Activated B cell treated with CpG ODN at 0.5 μM for 24 hours (primary cell): Measurements from ENCODE around the gene ATG4C. TPM values are rescaled to one million over a fixed set of nuclear protein-coding genes. Genes with fewer than 3 reads are reported as not detected.

Experiments
- ATAC-seq: fragments of 200-7000 bp; cut with Tn5 transposase; one replicate; pipeline ENCODE4 v1.10.0; 2021; ENCODE audit warnings: low read depth, mild to moderate bottlenecking, moderate library complexity
- CTCF ChIA-PET: fragments of 350-600 bp; sonication (Branson Sonifier 250); formaldehyde crosslinking; loops from one replicate; lab custom pipeline; 2021; ENCODE audit warnings: antibody characterized with exemption; lab: Charles Lee
- POLR2A ChIA-PET: fragments of 350-600 bp; sonication (Branson Sonifier 250); formaldehyde crosslinking; loops from one replicate; lab custom pipeline; 2021; ENCODE audit warnings: antibody characterized with exemption; lab: Charles Lee
- DNase-seq: peaks from one replicate; pipeline ENCODE4 v3.0.0; 2022
- H3K27ac Mint-ChIP-seq: one replicate; pipeline ENCODE4 v1.8.0; 2020; ENCODE audit warnings: mixed read lengths
- H3K27me3 Mint-ChIP-seq: one replicate; pipeline ENCODE4 v1.8.0; 2021; ENCODE audit warnings: mixed read lengths
- H3K36me3 Mint-ChIP-seq: one replicate; pipeline ENCODE4 v1.8.0; 2021; ENCODE audit warnings: low read depth, mixed read lengths
- H3K4me1 Mint-ChIP-seq: one replicate; pipeline ENCODE4 v1.8.0; 2021; ENCODE audit warnings: mixed read lengths
- H3K4me3 Mint-ChIP-seq: one replicate; pipeline ENCODE4 v1.8.0; 2020; ENCODE audit warnings: mild to moderate bottlenecking, mixed read lengths
- H3K9me3 Mint-ChIP-seq: one replicate; pipeline ENCODE4 v1.8.0; 2020; ENCODE audit warnings: mixed read lengths
- CTCF ChIP-seq: fragments of 200-600 bp; IDR thresholded peaks from one replicate; pipeline ENCODE4 v1.8.0; 2022; ENCODE audit warnings: antibody characterized with exemption, mild to moderate bottlenecking
- intact Hi-C: fragments of 100-400 bp; cut with micrococcal nuclease; formaldehyde crosslinking; loops from one replicate; pipeline ENCODE4 v1.15.1; 2024
- total RNA-seq: library from RNA; stranded (reverse); gene quantifications from 2 replicates; pipeline ENCODE4 v1.2.3, GENCODE V29; 2022

Gene ATG4C
- total RNA-seq, 1 donor from 2014 or later, result 28.4 TPM

GRCh38 chr1:62876535-62876934 is 92.6 kb downstream of the ATG4C start:
- no peak for TF ChIP-seq CTCF
- Mint-ChIP-seq H3K36me3 (no peaks in the 10 kb centered on the region), H3K9me3 (peaks cover 5% of the 10 kb centered on the region), H3K27me3 (peaks cover 9% of the 10 kb centered on the region), H3K4me1 (no peaks in the 10 kb centered on the region), H3K4me3 (no peak overlapping the region), H3K27ac (no peak overlapping the region)
- POLR2A ChIA-PET, result no interaction called here
- ATAC-seq, result no peak
- no peak for DNase-seq
- intact Hi-C loops, result no loop called here
- CTCF ChIA-PET, result no interaction called here

GRCh38 chr1:62877579-62877978 is 93.6 kb downstream of the ATG4C start:
- Mint-ChIP-seq H3K4me3 (no peak overlapping the region), H3K4me1 (no peaks in the 10 kb centered on the region), H3K36me3 (no peaks in the 10 kb centered on the region), H3K9me3 (peaks cover 5% of the 10 kb centered on the region), H3K27ac (no peak overlapping the region), H3K27me3 (peaks cover 9% of the 10 kb centered on the region)
- ChIA-PET POLR2A (no interaction called here), CTCF (no interaction called here)
- ATAC-seq (no peak), DNase-seq (no peak)
- intact Hi-C loops, result no loop called here
- TF ChIP-seq CTCF, result no peak

GRCh38 chr1:62879962-62880361 is 96.0 kb downstream of the ATG4C start:
- Mint-ChIP-seq H3K36me3 (no peaks in the 10 kb centered on the region), H3K4me1 (no peaks in the 10 kb centered on the region), H3K27me3 (peaks cover 9% of the 10 kb centered on the region), H3K27ac (no peak overlapping the region), H3K4me3 (no peak overlapping the region), H3K9me3 (peaks cover 5% of the 10 kb centered on the region)
- intact Hi-C loops, result no loop called here
- no peak for TF ChIP-seq CTCF
- ATAC-seq (no peak), DNase-seq (no peak)
- ChIA-PET POLR2A (no interaction called here), CTCF (no interaction called here)

- POLR2A ChIA-PET, result no interaction called here
- Mint-ChIP-seq H3K9me3 (peaks cover 5% of the 10 kb centered on the region), H3K4me1 (no peaks in the 10 kb centered on the region), H3K27ac (no peak overlapping the region), H3K4me3 (no peak overlapping the region), H3K36me3 (no peaks in the 10 kb centered on the region), H3K27me3 (peaks cover 14% of the 10 kb centered on the region)
- DNase-seq (no peak), ATAC-seq (no peak)
- TF ChIP-seq CTCF, result no peak
- intact Hi-C loops, result no loop called here
- CTCF ChIA-PET, result no interaction called here
Observed at GRCh38 chr1:62882201-62883104, 98.5 kb downstream of the ATG4C start.

GRCh38 chr1:62884156-62884740 is 100.3 kb downstream of the ATG4C start:
- POLR2A ChIA-PET, result no interaction called here
- Mint-ChIP-seq H3K4me3 (no peak overlapping the region), H3K4me1 (no peaks in the 10 kb centered on the region), H3K27ac (no peak overlapping the region), H3K27me3 (peaks cover 20% of the 10 kb centered on the region), H3K36me3 (no peaks in the 10 kb centered on the region), H3K9me3 (peaks cover 5% of the 10 kb centered on the region)
- DNase-seq (no peak), ATAC-seq (no peak)
- intact Hi-C loops, result no loop called here
- CTCF ChIA-PET, result no interaction called here
- TF ChIP-seq CTCF, result no peak
